LNCaP clone FGC (cell line): ENCODE results near the gene TRUB1.

ENCODE experiments used
- DNase-seq: peaks from one replicate; pipeline ENCODE4 v3.0.0-alpha.2; 2011; ENCODE audit warnings: low read depth
- H3K4me3 ChIP-seq: 2 replicates; pipeline ENCODE4 v1.5.1; 2011; ENCODE audit warnings: mild to moderate bottlenecking, low read depth, low read length, control low read depth
- TF ChIP-seq, protein P1 (sequence below): IDR thresholded peaks from 2 replicates; pipeline ENCODE4 v1.5.1; 2012; ENCODE audit warnings: mild to moderate bottlenecking; ENCODE audit not compliant: control insufficient read depth, insufficient read depth; ENCODE audit errors: extremely low read depth

The TRUB1 gene

DNA sequence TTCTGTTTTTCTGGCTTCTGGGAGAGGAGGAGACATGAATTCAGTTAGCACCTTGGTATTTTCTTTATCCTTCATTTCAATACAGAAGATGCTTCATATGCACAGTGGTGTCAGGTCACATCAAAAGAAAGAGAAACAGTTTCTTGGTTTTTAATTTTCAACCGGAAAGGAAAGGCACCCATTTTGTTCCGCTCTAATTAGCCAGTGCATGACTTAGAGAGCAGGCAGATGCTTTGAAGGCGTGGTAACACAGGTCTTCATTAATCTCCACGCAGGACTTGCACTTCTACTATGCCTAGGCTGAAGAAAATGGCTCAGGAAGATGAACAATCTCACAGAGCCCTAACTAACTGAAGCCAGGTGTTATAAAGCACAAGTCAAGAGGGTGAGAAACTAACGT lies 84.7 kb downstream of the TRUB1 start:
- no peak overlapping the region for H3K4me3 ChIP-seq
- TF ChIP-seq, protein P1, sequence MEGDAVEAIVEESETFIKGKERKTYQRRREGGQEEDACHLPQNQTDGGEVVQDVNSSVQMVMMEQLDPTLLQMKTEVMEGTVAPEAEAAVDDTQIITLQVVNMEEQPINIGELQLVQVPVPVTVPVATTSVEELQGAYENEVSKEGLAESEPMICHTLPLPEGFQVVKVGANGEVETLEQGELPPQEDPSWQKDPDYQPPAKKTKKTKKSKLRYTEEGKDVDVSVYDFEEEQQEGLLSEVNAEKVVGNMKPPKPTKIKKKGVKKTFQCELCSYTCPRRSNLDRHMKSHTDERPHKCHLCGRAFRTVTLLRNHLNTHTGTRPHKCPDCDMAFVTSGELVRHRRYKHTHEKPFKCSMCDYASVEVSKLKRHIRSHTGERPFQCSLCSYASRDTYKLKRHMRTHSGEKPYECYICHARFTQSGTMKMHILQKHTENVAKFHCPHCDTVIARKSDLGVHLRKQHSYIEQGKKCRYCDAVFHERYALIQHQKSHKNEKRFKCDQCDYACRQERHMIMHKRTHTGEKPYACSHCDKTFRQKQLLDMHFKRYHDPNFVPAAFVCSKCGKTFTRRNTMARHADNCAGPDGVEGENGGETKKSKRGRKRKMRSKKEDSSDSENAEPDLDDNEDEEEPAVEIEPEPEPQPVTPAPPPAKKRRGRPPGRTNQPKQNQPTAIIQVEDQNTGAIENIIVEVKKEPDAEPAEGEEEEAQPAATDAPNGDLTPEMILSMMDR: no peak
- DNase-seq: no peak

DNA sequence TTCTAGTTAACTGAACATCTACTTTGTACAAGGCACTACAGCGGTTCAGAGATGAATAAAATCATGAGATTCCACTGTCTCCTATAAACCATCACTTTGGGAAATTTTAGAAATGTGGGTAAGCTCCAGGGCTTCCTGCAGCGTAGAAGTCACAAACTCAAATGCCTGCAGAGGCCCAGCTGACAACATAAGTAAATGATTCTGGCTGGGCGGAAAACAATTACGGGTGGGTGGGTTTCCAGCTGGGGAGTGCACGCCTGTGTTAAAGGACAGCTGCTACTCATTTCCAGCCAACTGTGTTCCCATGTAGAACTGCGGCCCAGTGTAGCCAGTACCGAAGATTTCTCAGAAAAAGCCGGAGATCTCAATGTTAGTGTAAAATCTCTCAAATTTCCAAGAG lies 85.7 kb downstream of the TRUB1 start:
- no peak for DNase-seq
- TF ChIP-seq, protein P1: no peak
- no peak overlapping the region for H3K4me3 ChIP-seq

DNA sequence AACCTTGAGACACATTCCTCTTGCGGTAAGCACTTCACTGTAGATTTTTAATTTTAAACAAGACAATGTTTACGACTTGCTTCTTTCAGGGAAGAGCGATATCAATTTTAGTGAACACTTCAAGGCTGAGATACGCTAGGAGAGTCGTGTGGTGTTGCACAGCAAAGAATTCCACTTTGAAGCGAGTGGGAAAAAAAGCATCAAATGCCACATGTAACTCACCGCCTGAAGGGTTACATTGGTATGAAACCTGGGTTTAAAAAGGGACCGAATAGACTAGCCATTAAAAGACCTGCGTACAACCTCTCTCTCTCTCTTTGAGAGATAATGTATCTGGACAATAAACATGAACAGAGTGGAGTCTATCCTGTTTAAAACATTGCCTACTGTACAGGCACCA lies 86.4 kb downstream of the TRUB1 start:
- no peak for DNase-seq
- TF ChIP-seq, protein P1: no peak
- H3K4me3 ChIP-seq: no peak overlapping the region

DNA sequence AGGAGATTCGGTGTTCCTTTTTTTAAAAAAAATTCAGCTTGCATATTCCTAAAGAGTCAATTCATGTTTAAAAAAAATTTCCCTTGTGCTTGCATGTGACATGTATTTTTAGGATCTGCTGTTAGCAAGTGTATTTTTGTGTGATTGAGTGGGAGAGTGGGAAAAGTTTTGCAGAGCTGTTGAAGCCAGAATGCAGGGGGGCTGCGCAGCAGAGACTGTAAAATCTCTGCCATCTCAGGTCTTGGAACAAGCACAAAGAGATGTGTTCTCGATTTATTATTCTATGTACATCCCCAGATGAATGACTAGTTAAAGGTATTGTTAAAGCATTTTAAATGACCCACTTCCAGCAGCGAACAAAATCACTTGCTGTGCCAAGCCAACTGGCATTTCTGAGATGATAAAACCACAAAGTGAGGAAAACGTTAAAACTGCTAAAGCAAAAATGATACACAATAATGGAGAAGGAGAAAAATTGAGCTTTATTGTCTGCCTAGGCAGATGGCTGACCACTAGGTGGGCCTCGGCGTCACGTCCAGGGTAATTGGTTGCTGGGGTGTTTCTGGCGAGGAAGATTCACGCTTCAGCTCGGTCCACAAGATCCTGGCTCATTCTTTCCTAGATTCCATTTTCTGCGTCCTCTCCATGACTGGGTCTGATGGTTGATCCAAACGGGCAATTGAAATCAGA lies 88.2 kb downstream of the TRUB1 start:
- TF ChIP-seq, protein P1: no peak
- no peak for DNase-seq
- H3K4me3 ChIP-seq: no peak overlapping the region

DNA sequence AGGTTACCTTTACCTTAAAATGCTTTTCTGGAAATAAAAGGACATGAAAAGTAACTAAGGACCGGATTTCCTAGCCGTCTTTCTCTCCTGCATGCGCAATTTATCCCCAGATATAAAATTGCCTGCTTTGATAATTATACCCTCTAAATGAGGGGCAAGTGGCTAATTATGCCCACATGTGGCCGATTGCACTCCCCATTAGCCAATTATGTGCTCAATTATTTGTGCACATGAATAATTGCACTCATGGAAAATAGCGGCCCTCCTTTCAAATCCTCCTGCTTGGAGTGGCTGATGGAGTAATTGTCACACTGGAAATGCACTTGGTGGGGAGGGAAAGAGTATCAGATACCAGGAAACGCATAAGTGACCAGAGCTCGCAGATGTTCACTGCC lies 88.7 kb downstream of the TRUB1 start:
- DNase-seq: no peak
- TF ChIP-seq, protein P1: no peak
- no peak overlapping the region for H3K4me3 ChIP-seq
